Fibroblast of lung (primary cell): Measurements from ENCODE around the gene TTYH2. TPM values are rescaled to one million over a fixed set of nuclear protein-coding genes. Genes with fewer than 3 reads are reported as not detected.
"Not testable (repeated sequence)": the region's sequence is repeated elsewhere in the genome, so short reads cannot be mapped to it uniquely, and the experiment has no call there.

Experiments used
- DNase-seq, 2 donors: peaks; one replicate each; pipeline versions ENCODE4 v3.0.0 to v3.0.0-alpha.2; 2010; ENCODE audit warnings: low read depth in 2 of 2
- H2AFZ ChIP-seq: 2 replicates; pipeline ENCODE4 v1.5.1; 2012; ENCODE audit warnings: low read length, control low read depth, inconsistent platforms
- H3K27ac ChIP-seq: 2 replicates; pipeline ENCODE4 v1.5.1; 2011; ENCODE audit warnings: low read length, control low read depth; ENCODE audit not compliant: insufficient read depth
- H3K27me3 ChIP-seq: 2 replicates; pipeline ENCODE4 v1.5.1; 2011; ENCODE audit warnings: mild to moderate bottlenecking, low read length; ENCODE audit not compliant: control insufficient read depth, insufficient read depth
- H3K36me3 ChIP-seq: 2 replicates; pipeline ENCODE4 v1.5.1; 2011; ENCODE audit warnings: low read length; ENCODE audit not compliant: control insufficient read depth, insufficient read depth
- H3K4me1 ChIP-seq: 2 replicates; pipeline ENCODE4 v1.5.1; 2011; ENCODE audit warnings: low read length; ENCODE audit not compliant: control insufficient read depth, insufficient read depth; ENCODE audit errors: extremely low read depth
- H3K4me2 ChIP-seq: 2 replicates; pipeline ENCODE4 v1.5.1; 2011; ENCODE audit warnings: low read length, control low read depth; ENCODE audit not compliant: insufficient read depth; ENCODE audit errors: extremely low read depth
- H3K4me3 ChIP-seq, 4 experiments: fragments of 200-600 bp in 1 of 4; sonication (generic) in 1 of 4; replicated peaks in 1 of 4; 2 replicates each; pipeline ENCODE4 v1.5.1; 2011 to 2016; ENCODE audit warnings: low read length in 4 of 4, low read depth in 3 of 4, mild to moderate bottlenecking in 3 of 4, control low read depth in 2 of 4, inconsistent platforms in 1 of 4, mixed read lengths in 1 of 4; ENCODE audit not compliant: insufficient read depth in 1 of 4; ENCODE audit errors: control extremely low read depth in 1 of 4
- H3K79me2 ChIP-seq: 2 replicates; pipeline ENCODE4 v1.5.1; 2012; ENCODE audit warnings: mild to moderate bottlenecking, low read length, inconsistent platforms; ENCODE audit not compliant: control insufficient read depth, insufficient read depth
- H3K9ac ChIP-seq: 2 replicates; pipeline ENCODE4 v1.5.1; 2011; ENCODE audit warnings: mild to moderate bottlenecking, low read length, control low read depth; ENCODE audit not compliant: insufficient read depth
- H3K9me3 ChIP-seq: 2 replicates; pipeline ENCODE4 v1.5.1; 2012; ENCODE audit warnings: low read depth, low read length; ENCODE audit not compliant: control insufficient read depth, insufficient read depth
- H4K20me1 ChIP-seq: 2 replicates; pipeline ENCODE4 v1.5.1; 2011; ENCODE audit warnings: low read length; ENCODE audit not compliant: control insufficient read depth, insufficient read depth; ENCODE audit errors: extremely low read depth
- EZH2 ChIP-seq: IDR thresholded peaks from 2 replicates; pipeline ENCODE4 v1.5.1; 2012; ENCODE audit warnings: low read length, control low read depth, mild to moderate bottlenecking; ENCODE audit errors: missing control alignments
- polyA plus RNA-seq, 2 donors: library from polyadenylated mRNA; depleted of rRNA in 1 of 2; stranded (reverse) in 1 of 2; unstranded in 1 of 2; fragments of >200 nt; gene quantifications; 2 replicates each; pipeline ENCODE4 v1.2.1, GENCODE V29; 2011 to 2012; ENCODE audit warnings: missing spikeins in 1 of 2
- total RNA-seq: library from RNA; depleted of rRNA; stranded (reverse); fragments of >200 nt; gene quantifications from 2 replicates; pipeline ENCODE4 v1.2.1, GENCODE V29; 2014
- TF ChIP-seq, protein P1 (sequence below), 2 donors: IDR thresholded peaks in 1 of 2; conservative IDR thresholded peaks in 1 of 2; 1 replicate in 1 of 2; 2 replicates in 1 of 2; pipeline ENCODE4 v1.5.1; 2011 to 2012; ENCODE audit warnings: low read length in 2 of 2, control low read depth in 1 of 2, inconsistent platforms in 1 of 2, low read depth in 1 of 2, mild to moderate bottlenecking in 1 of 2

TTYH2 gene
- total and polyA plus RNA-seq, 2 donors (not counting 1 experiment from before 2014, with no cell fraction given), result 0.99 to 1.2 TPM

DNA sequence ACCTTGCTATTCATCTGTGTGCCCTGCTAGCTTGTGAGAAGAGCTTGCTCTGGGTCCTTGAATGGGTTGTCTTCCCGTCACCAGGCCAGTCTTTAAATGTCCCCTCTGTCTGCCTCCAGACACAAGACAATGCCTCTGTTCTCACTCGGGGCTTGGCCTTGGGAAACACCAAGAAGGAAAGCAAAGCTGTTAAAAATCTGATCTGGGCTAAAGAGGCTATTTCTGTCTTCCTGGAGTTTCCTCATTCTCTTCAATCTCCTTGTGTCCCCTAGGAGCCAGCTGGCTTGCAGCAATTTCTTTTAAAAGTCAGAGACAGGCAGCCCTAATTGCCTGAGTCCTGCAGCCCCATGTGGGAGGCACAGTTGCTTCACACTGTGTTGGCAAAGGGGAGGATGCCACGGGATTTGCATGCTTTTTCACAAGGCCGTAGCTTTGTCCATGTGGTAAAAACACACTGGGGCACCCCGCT, 63.2 kb downstream of the TTYH2 start:
- Histone ChIP-seq H3K79me2 (no peaks in the 10 kb centered on the region), H3K4me3 (no peak overlapping the region), H3K4me1 (no peaks in the 10 kb centered on the region), H3K9me3 (no peaks in the 10 kb centered on the region), H4K20me1 (no peaks in the 10 kb centered on the region), H3K9ac (no peak overlapping the region), H3K27me3 (no peaks in the 10 kb centered on the region), H3K36me3 (no peaks in the 10 kb centered on the region), H3K27ac (no peak overlapping the region), H2AFZ (no peak overlapping the region), H3K4me2 (no peak overlapping the region)
- no peak for DNase-seq
- no peak for TF ChIP-seq EZH2
- TF ChIP-seq, protein P1, sequence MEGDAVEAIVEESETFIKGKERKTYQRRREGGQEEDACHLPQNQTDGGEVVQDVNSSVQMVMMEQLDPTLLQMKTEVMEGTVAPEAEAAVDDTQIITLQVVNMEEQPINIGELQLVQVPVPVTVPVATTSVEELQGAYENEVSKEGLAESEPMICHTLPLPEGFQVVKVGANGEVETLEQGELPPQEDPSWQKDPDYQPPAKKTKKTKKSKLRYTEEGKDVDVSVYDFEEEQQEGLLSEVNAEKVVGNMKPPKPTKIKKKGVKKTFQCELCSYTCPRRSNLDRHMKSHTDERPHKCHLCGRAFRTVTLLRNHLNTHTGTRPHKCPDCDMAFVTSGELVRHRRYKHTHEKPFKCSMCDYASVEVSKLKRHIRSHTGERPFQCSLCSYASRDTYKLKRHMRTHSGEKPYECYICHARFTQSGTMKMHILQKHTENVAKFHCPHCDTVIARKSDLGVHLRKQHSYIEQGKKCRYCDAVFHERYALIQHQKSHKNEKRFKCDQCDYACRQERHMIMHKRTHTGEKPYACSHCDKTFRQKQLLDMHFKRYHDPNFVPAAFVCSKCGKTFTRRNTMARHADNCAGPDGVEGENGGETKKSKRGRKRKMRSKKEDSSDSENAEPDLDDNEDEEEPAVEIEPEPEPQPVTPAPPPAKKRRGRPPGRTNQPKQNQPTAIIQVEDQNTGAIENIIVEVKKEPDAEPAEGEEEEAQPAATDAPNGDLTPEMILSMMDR (conservative IDR thresholded peaks at IDR 0.05 in 1 of 2, IDR thresholded peaks at IDR 0.05 in 1 of 2; ENCODE audit: low read depth in 1 of 2, low read length in 2 of 2), result no peak

DNA sequence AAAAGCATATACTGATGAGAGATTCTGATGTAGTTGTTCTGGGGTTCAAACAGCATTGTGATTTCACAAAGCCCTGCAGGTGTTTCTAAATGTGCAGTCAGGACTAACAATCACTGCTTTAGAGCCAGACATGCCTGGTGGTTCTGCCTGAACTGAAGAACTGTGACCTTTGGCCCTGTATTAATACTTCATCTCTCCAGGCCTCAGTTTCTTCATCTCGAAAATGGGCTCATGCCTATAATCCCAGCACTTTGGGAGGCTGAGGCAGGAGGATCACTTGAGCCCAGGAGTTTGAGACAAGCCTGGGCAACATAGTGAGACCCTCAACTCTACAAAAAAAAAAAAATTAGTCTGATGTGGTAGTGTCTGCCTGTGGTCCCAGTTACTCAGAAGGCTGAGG, 64.6 kb downstream of the TTYH2 start:
- no peaks in the 10 kb centered on the region for H4K20me1 ChIP-seq
- H3K9me3 ChIP-seq, result no peaks in the 10 kb centered on the region
- no peaks in the 10 kb centered on the region for H3K27me3 ChIP-seq
- H3K9ac ChIP-seq, result no peak overlapping the region
- H3K4me2 ChIP-seq, result no peak overlapping the region
- no peak overlapping the region for H2AFZ ChIP-seq
- no peak overlapping the region for H3K4me3 ChIP-seq
- no peaks in the 10 kb centered on the region for H3K4me1 ChIP-seq
- TF ChIP-seq EZH2, result no peak
- TF ChIP-seq, protein P1 (conservative IDR thresholded peaks at IDR 0.05 in 1 of 2, IDR thresholded peaks at IDR 0.05 in 1 of 2; ENCODE audit: low read depth in 1 of 2, low read length in 2 of 2), result no peak
- no peak overlapping the region for H3K27ac ChIP-seq
- H3K36me3 ChIP-seq, result no peaks in the 10 kb centered on the region
- H3K79me2 ChIP-seq, result no peaks in the 10 kb centered on the region
- no peak for DNase-seq

GRCh38 chr17:74279617-74280016, 66.2 kb downstream of the TTYH2 start:
- not testable (repeated sequence) for H3K36me3 ChIP-seq, H3K4me2 ChIP-seq, H3K79me2 ChIP-seq, H3K9me3 ChIP-seq, H2AFZ ChIP-seq, DNase-seq, H3K9ac ChIP-seq, H3K27ac ChIP-seq, H3K4me1 ChIP-seq, H4K20me1 ChIP-seq, H3K27me3 ChIP-seq, H3K4me3 ChIP-seq
